Endothelial cell (in vitro differentiated cells): Measurements from ENCODE around the gene NDUFS2. TPM values are rescaled to one million over a fixed set of nuclear protein-coding genes. Genes with fewer than 3 reads are reported as not detected.

ENCODE experiments used
- DNase-seq: peaks from one replicate; pipeline ENCODE4 v3.0.0; 2021; ENCODE audit warnings: low spot score
- H3K27ac Mint-ChIP-seq: one replicate; pipeline ENCODE4 v1.8.0; 2021; ENCODE audit warnings: mixed read lengths, inconsistent platforms; ENCODE audit not compliant: unreplicated experiment
- H3K27me3 Mint-ChIP-seq: one replicate; pipeline ENCODE4 v1.8.0; 2021; ENCODE audit warnings: mild to moderate bottlenecking, moderate library complexity, mixed read lengths, inconsistent platforms; ENCODE audit not compliant: unreplicated experiment
- H3K36me3 Mint-ChIP-seq: one replicate; pipeline ENCODE4 v1.8.0; 2021; ENCODE audit warnings: mild to moderate bottlenecking, low read depth, mixed read lengths, inconsistent platforms; ENCODE audit not compliant: unreplicated experiment
- H3K4me1 Mint-ChIP-seq: one replicate; pipeline ENCODE4 v1.8.0; 2021; ENCODE audit warnings: mild to moderate bottlenecking, mixed read lengths, inconsistent platforms; ENCODE audit not compliant: unreplicated experiment
- H3K4me3 Mint-ChIP-seq: one replicate; pipeline ENCODE4 v1.8.0; 2021; ENCODE audit warnings: mild to moderate bottlenecking, mixed read lengths, inconsistent platforms; ENCODE audit not compliant: unreplicated experiment
- H3K9me3 Mint-ChIP-seq: one replicate; pipeline ENCODE4 v1.8.0; 2021; ENCODE audit warnings: mixed read lengths, inconsistent platforms; ENCODE audit not compliant: unreplicated experiment
- CTCF ChIP-seq: fragments of 200-600 bp; sonication (generic); IDR thresholded peaks from one replicate; pipeline ENCODE4 v1.5.0; 2021; ENCODE audit warnings: antibody characterized with exemption; ENCODE audit not compliant: unreplicated experiment
- microRNA-seq: library from miRNA; unstranded; fragments of <30 nt; microRNA quantifications from one replicate; pipeline ENCODE4, GENCODE V29; 2020; ENCODE audit not compliant: unreplicated experiment
- total RNA-seq: library from RNA; stranded (reverse); fragmentation: NEBNext Ultra II Directional; extraction: Animal tissue kit (Norgen Biotek cat#: 25700); gene quantifications from one replicate; pipeline ENCODE4 v1.2.1, GENCODE V29; 2021; ENCODE audit not compliant: unreplicated experiment

Gene NDUFS2
- total RNA-seq, 1 donor from 2014 or later = 93.1 TPM

GRCh38 chr1:161261261-161262235 lies 59.4 kb downstream of the NDUFS2 start:
- Mint-ChIP-seq H3K27me3 (peaks cover 25% of the 10 kb centered on the region), H3K4me1 (peaks cover 6% of the 10 kb centered on the region), H3K4me3 (no peak overlapping the region), H3K9me3 (peaks cover 11% of the 10 kb centered on the region), H3K27ac (no peak overlapping the region), H3K36me3 (peaks cover 19% of the 10 kb centered on the region)
- TF ChIP-seq CTCF = no peak
- DNase-seq = no peak

Small RNA genes lying within 50 kb of the gene (microRNA-seq; reads per million reads assigned to microRNA genes)
- 4.7 reads per million, percentile 48 among the genes with 10 or more reads in this experiment for gene MIR5187

Other genes starting within 250 kb of the NDUFS2 start
- gene ITLN2, start 247.6 kb upstream of the NDUFS2 start, total RNA-seq = 118 TPM
- gene F11R, start 181.2 kb upstream of the NDUFS2 start, total RNA-seq = 361 TPM
- gene TSTD1, start 163.4 kb upstream of the NDUFS2 start, total RNA-seq = 14.2 TPM
- 121 TPM for gene USF1, start 156.4 kb upstream of the NDUFS2 start, total RNA-seq
- 0.23 TPM for gene ARHGAP30, start 132.5 kb upstream of the NDUFS2 start, total RNA-seq
- 0.13 TPM for gene NECTIN4, start 112.8 kb upstream of the NDUFS2 start, total RNA-seq
- 7.3 TPM for gene KLHDC9, start 104.0 kb upstream of the NDUFS2 start, total RNA-seq
- 73.8 TPM for gene PFDN2, start 84.3 kb upstream of the NDUFS2 start, total RNA-seq
- 20.5 TPM for gene NIT1, start 84.3 kb upstream of the NDUFS2 start, total RNA-seq
- gene DEDD, start 69.7 kb upstream of the NDUFS2 start, total RNA-seq = 133 TPM
- 124 TPM for gene UFC1, start 48.4 kb upstream of the NDUFS2 start, total RNA-seq
- gene USP21, start 42.9 kb upstream of the NDUFS2 start, total RNA-seq = 22.2 TPM
- 39.0 TPM for gene PPOX, start 35.9 kb upstream of the NDUFS2 start, total RNA-seq
- 44.0 TPM for gene B4GALT3, start 24.9 kb upstream of the NDUFS2 start, total RNA-seq
- gene ADAMTS4, start 3.3 kb upstream of the NDUFS2 start, total RNA-seq = 56.8 TPM
- 4.3 TPM for gene FCER1G, start 12.9 kb downstream of the NDUFS2 start, total RNA-seq
- not detected for gene APOA2, start 21.3 kb downstream of the NDUFS2 start, total RNA-seq
- gene TOMM40L, start 23.7 kb downstream of the NDUFS2 start, total RNA-seq = 22.0 TPM
- not detected for gene NR1I3, start 35.8 kb downstream of the NDUFS2 start, total RNA-seq
- gene PCP4L1, start 56.4 kb downstream of the NDUFS2 start, total RNA-seq = not detected
- gene MPZ, start 107.6 kb downstream of the NDUFS2 start, total RNA-seq = 2.6 TPM
- gene SDHC, start 112.0 kb downstream of the NDUFS2 start, total RNA-seq = 180 TPM
- gene CFAP126, start 165.5 kb downstream of the NDUFS2 start, total RNA-seq = not detected